Smooth muscle cell (in vitro differentiated cells): ENCODE measurements around the gene EVC2. TPM values are rescaled to one million over a fixed set of nuclear protein-coding genes. Genes with fewer than 3 reads are reported as not detected.
A peak's percentile ranks its signal among the peaks of the same experiment; 100 is the strongest.

Experiments used
- DNase-seq: peaks from one replicate; lab custom pipeline; 2025; ENCODE audit not compliant: unreplicated experiment; lab: John Stamatoyannopoulos, UW
- H2AFZ ChIP-seq: fragments of 200-600 bp; sonication (generic); 2 replicates; pipeline ENCODE4 v1.6.0; 2016; ENCODE audit warnings: antibody characterized with exemption, low read depth, mild to moderate bottlenecking
- H3F3A ChIP-seq: fragments of 200-600 bp; sonication (generic); 2 replicates; pipeline ENCODE4 v1.6.0; 2017; ENCODE audit warnings: antibody characterized with exemption, low read depth
- H3K27ac ChIP-seq: fragments of 200-600 bp; sonication (generic); 2 replicates; pipeline ENCODE4 v1.5.1; 2016; ENCODE audit warnings: low read depth, mild to moderate bottlenecking
- H3K27me3 ChIP-seq: fragments of 200-600 bp; sonication (generic); 2 replicates; pipeline ENCODE4 v1.6.1; 2016; ENCODE audit warnings: low read depth, mild to moderate bottlenecking
- H3K36me3 ChIP-seq: fragments of 200-600 bp; sonication (generic); 2 replicates; pipeline ENCODE4 v1.5.1; 2016; ENCODE audit warnings: low read depth
- H3K4me1 ChIP-seq: fragments of 200-600 bp; sonication (generic); 2 replicates; pipeline ENCODE4 v1.5.1; 2016; ENCODE audit warnings: low read depth
- H3K4me2 ChIP-seq: fragments of 200-600 bp; sonication (generic); 2 replicates; pipeline ENCODE4 v1.6.0; 2016; ENCODE audit warnings: mild to moderate bottlenecking
- H3K4me3 ChIP-seq: fragments of 200-600 bp; sonication (generic); 2 replicates; pipeline ENCODE4 v1.5.1; 2016; ENCODE audit warnings: mild to moderate bottlenecking
- H3K79me2 ChIP-seq: fragments of 200-600 bp; sonication (generic); 2 replicates; pipeline ENCODE4 v1.6.0; 2016; ENCODE audit warnings: low read depth, mild to moderate bottlenecking
- H3K9ac ChIP-seq: fragments of 200-600 bp; sonication (generic); 2 replicates; pipeline ENCODE4 v1.6.0; 2016; ENCODE audit warnings: low read depth
- H3K9me3 ChIP-seq: fragments of 200-600 bp; sonication (generic); replicated peaks from 2 replicates; pipeline ENCODE4 v1.5.1; 2016; ENCODE audit warnings: low read depth
- H4K20me1 ChIP-seq: fragments of 200-600 bp; sonication (generic); 2 replicates; pipeline ENCODE4 v1.6.0; 2016; ENCODE audit warnings: low read depth
- CTCF ChIP-seq: fragments of 200-600 bp; sonication (generic); IDR thresholded peaks from 2 replicates; pipeline ENCODE4 v1.5.1; 2017; ENCODE audit warnings: borderline replicate concordance, mild to moderate bottlenecking, antibody characterized with exemption; ENCODE audit not compliant: insufficient read depth, poor library complexity, severe bottlenecking
- WGBS: methylation state at CpG from one replicate; pipeline ENCODE4 v1.1.7; 2016; ENCODE audit warnings: low lambda C conversion rate; 5-methylcytosine and 5-hydroxymethylcytosine counted together
- polyA plus RNA-seq: library from polyadenylated mRNA; unstranded; fragments of >200 nt; fragmentation: Nextera tagmentation; extraction: Ambion mirVana; gene quantifications from 2 replicates; pipeline ENCODE4 v1.2.1, GENCODE V29; 2016
- total RNA-seq: library from RNA; depleted of rRNA; stranded (reverse); fragments of >200 nt; gene quantifications from 2 replicates; pipeline ENCODE4 v1.2.3, GENCODE V29; 2014

Gene EVC2
- total and polyA plus RNA-seq, 2 experiments from 2014 or later: 6.9 to 7.9 TPM

- Histone ChIP-seq H3K4me1 (peaks cover 19% of the 10 kb centered on the region), H3K36me3 (no peaks in the 10 kb centered on the region), H2AFZ (peak overlapping the region; percentile 94), H3K9ac (peak overlapping the region; percentile 77), H3K79me2 (peaks cover 17% of the 10 kb centered on the region), H3K27me3 (no peaks in the 10 kb centered on the region), H3K9me3 (no peaks in the 10 kb centered on the region), H3K4me2 (peak overlapping the region; percentile 95), H3F3A (peaks cover 18% of the 10 kb centered on the region), H3K27ac (peak overlapping the region; percentile 57), H4K20me1 (peaks cover 4% of the 10 kb centered on the region), H3K4me3 (peak overlapping the region; percentile 80)
- WGBS: 11% methylated on average over 41 of the region's 41 CpGs
- no peak for TF ChIP-seq CTCF
- DNase-seq: no peak
Measured at GRCh38 chr4:5707778-5708448, 446 bp downstream of the EVC2 start.

DNA sequence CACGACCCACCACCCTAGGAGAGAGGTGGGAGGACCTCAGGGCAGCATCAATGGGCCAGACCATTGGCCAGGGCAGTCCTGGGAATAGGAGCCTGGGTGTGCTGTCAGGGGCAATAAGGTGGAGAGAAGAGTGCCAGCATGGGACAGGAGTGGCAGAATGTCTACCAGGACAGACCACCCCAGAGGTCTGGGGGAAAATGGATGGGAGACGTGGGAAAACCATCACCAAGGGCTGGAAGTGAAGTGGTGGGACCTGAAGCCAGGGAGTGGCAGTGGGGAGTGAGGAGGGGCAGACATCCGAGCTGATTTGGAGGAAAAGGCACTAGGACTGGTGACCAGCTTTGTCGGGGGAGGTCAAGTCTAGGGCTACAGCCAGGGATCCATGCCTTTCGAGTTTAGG lies 993 bp downstream of the EVC2 start:
- H3K36me3 ChIP-seq: no peaks in the 10 kb centered on the region
- no peak overlapping the region for H2AFZ ChIP-seq
- H3K4me3 ChIP-seq: peak overlapping the region; percentile 80
- peaks cover 12% of the 10 kb centered on the region for H3K79me2 ChIP-seq
- no peaks in the 10 kb centered on the region for H3K27me3 ChIP-seq
- peaks cover 18% of the 10 kb centered on the region for H3F3A ChIP-seq
- H3K4me1 ChIP-seq: peaks cover 19% of the 10 kb centered on the region
- 73% methylated on average over 5 of the region's 5 CpGs for WGBS
- H4K20me1 ChIP-seq: no peaks in the 10 kb centered on the region
- H3K9me3 ChIP-seq: no peaks in the 10 kb centered on the region
- H3K4me2 ChIP-seq: peak overlapping the region; percentile 95
- no peak for DNase-seq
- H3K9ac ChIP-seq: no peak overlapping the region
- no peak overlapping the region for H3K27ac ChIP-seq
- no peak for TF ChIP-seq CTCF

DNA sequence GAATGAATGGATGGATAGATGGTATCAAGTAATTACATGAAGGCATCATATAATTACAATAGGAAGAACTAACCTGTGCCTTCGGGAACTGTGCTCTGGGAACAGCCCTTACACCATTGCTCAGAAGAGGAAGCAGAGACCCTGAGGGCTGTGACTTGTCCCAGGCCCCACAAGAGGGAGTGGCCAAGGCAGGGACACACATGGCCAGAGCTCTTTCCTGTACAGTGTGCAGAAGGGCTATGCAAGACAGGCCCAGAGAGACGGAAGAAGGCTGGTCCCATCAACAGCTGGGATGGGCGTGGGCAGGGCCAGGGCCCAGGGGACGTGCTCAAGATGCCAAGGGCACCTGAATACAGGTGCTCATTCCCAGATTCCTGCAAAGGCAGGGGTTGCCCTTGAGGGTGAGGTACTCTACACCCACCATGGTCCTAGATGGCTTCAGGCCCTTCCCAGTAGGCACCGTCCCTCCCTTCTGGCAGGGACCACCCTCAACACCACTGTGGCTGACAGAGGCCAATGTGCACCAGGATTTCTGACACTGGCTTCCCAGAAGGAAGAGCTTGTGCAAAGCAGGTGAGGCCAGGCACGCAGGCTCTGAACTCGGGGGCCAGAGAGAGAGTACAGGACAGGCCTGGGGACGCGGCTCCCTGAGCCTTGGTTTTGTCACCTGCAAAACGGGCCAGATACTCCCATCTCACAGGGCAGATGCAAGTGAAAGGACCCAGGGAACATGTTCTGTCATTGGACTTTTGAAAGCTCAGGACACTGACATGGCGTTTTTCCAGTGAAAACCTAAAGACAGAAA lies 1.7 kb downstream of the EVC2 start:
- Histone ChIP-seq H3K79me2 (peaks cover 5% of the 10 kb centered on the region), H3K4me3 (no peak overlapping the region), H3K9ac (no peak overlapping the region), H3K9me3 (no peaks in the 10 kb centered on the region), H3K27ac (no peak overlapping the region), H3K4me1 (peaks cover 19% of the 10 kb centered on the region), H3K27me3 (no peaks in the 10 kb centered on the region), H3F3A (peaks cover 14% of the 10 kb centered on the region), H2AFZ (no peak overlapping the region), H3K36me3 (no peaks in the 10 kb centered on the region), H4K20me1 (no peaks in the 10 kb centered on the region), H3K4me2 (no peak overlapping the region)
- no peak for DNase-seq
- 93% methylated on average over 11 of the region's 11 CpGs for WGBS
- no peak for TF ChIP-seq CTCF
